KOPT-K1 (cell line): ENCODE results near the gene ICAM2.

Experiments
- H3K27ac ChIP-seq: fragments of 200-600 bp; sonication (generic); 2 replicates; pipeline ENCODE4 v1.5.1; 2016; ENCODE audit warnings: antibody characterized with exemption, mild to moderate bottlenecking, low read depth, low read length; ENCODE audit not compliant: poor library complexity, severe bottlenecking
- H3K36me3 ChIP-seq: fragments of 200-600 bp; sonication (generic); 2 replicates; pipeline ENCODE4 v1.5.1; 2017; ENCODE audit warnings: antibody characterized with exemption, mild to moderate bottlenecking, low read length, moderate library complexity; ENCODE audit not compliant: insufficient read depth
- H3K9me3 ChIP-seq: fragments of 200-600 bp; sonication (generic); 2 replicates; pipeline ENCODE4 v1.5.1; 2017; ENCODE audit warnings: antibody characterized with exemption, low read length, mild to moderate bottlenecking; ENCODE audit not compliant: insufficient read depth, poor library complexity, severe bottlenecking

ICAM2 gene

GRCh38 chr17:64020056-64020766 lies at the start of gene ICAM2:
Gene ICAM2, minus strand, starts transcription at chr17:64020633. Its CDS starts 13,942 bp downstream, at chr17:64006691.
- Histone ChIP-seq H3K27ac (peak within 1 kb of the TSS; percentile 95), H3K36me3 (no peaks in the 10 kb centered on the region), H3K9me3 (no peaks in the 10 kb centered on the region)

- Histone ChIP-seq H3K27ac (no peak overlapping the region), H3K36me3 (peaks cover 91% of the 10 kb centered on the region)
These were observed 49.8 kb upstream of the ICAM2 start for GRCh38 chr17:64070213-64070612.

GRCh38 chr17:64069143-64069542 lies 48.7 kb upstream of the ICAM2 start:
- Histone ChIP-seq H3K9me3 (peaks cover 31% of the 10 kb centered on the region), H3K27ac (no peak overlapping the region), H3K36me3 (peaks cover 93% of the 10 kb centered on the region)

More at GRCh38 chr17:64070213-64070612, 49.8 kb upstream of the ICAM2 start:
- H3K9me3 ChIP-seq: peaks cover 31% of the 10 kb centered on the region

GRCh38 chr17:64067657-64068056 lies 47.2 kb upstream of the ICAM2 start:
- Histone ChIP-seq H3K27ac (peak overlapping the region; percentile 3), H3K9me3 (peaks cover 31% of the 10 kb centered on the region), H3K36me3 (peaks cover 99% of the 10 kb centered on the region)

- Histone ChIP-seq H3K27ac (peak overlapping the region; percentile 29), H3K36me3 (peaks cover 98% of the 10 kb centered on the region)
These were observed 46.3 kb upstream of the ICAM2 start for GRCh38 chr17:64066716-64067115.

GRCh38 chr17:64065161-64065560 lies 44.7 kb upstream of the ICAM2 start:
- H3K9me3 ChIP-seq: peaks cover 20% of the 10 kb centered on the region
- H3K36me3 ChIP-seq: peaks cover 98% of the 10 kb centered on the region
- no peak overlapping the region for H3K27ac ChIP-seq

More at GRCh38 chr17:64066716-64067115, 46.3 kb upstream of the ICAM2 start:
- peaks cover 31% of the 10 kb centered on the region for H3K9me3 ChIP-seq

- Histone ChIP-seq H3K36me3 (peaks cover 98% of the 10 kb centered on the region), H3K9me3 (peaks cover 11% of the 10 kb centered on the region), H3K27ac (no peak overlapping the region)
These were observed 43.9 kb upstream of the ICAM2 start for GRCh38 chr17:64064331-64064730.

- Histone ChIP-seq H3K27ac (no peak overlapping the region), H3K36me3 (peaks cover 97% of the 10 kb centered on the region), H3K9me3 (peaks cover 6% of the 10 kb centered on the region)
These were observed 43.4 kb upstream of the ICAM2 start for GRCh38 chr17:64063766-64064224.

GRCh38 chr17:64063088-64063487 lies 42.7 kb upstream of the ICAM2 start:
- Histone ChIP-seq H3K36me3 (peaks cover 97% of the 10 kb centered on the region), H3K27ac (no peak overlapping the region), H3K9me3 (no peaks in the 10 kb centered on the region)

- Histone ChIP-seq H3K36me3 (peaks cover 97% of the 10 kb centered on the region), H3K27ac (no peak overlapping the region)
These were observed 40.9 kb upstream of the ICAM2 start for GRCh38 chr17:64061178-64061898.

GRCh38 chr17:64060331-64060730 lies 39.9 kb upstream of the ICAM2 start:
- Histone ChIP-seq H3K27ac (peak overlapping the region; percentile 17), H3K36me3 (peaks cover 97% of the 10 kb centered on the region), H3K9me3 (no peaks in the 10 kb centered on the region)

More at GRCh38 chr17:64061178-64061898, 40.9 kb upstream of the ICAM2 start:
- no peaks in the 10 kb centered on the region for H3K9me3 ChIP-seq

- Histone ChIP-seq H3K36me3 (peaks cover 97% of the 10 kb centered on the region), H3K9me3 (no peaks in the 10 kb centered on the region), H3K27ac (peak overlapping the region; percentile 50)
These were observed 39.3 kb upstream of the ICAM2 start for GRCh38 chr17:64059756-64060155.

- Histone ChIP-seq H3K9me3 (no peaks in the 10 kb centered on the region), H3K27ac (peak overlapping the region; percentile 16), H3K36me3 (peaks cover 97% of the 10 kb centered on the region)
These were observed 38.2 kb upstream of the ICAM2 start for GRCh38 chr17:64058621-64059020.

- peak overlapping the region; percentile 16 for H3K27ac ChIP-seq
- H3K9me3 ChIP-seq: no peaks in the 10 kb centered on the region
- peaks cover 97% of the 10 kb centered on the region for H3K36me3 ChIP-seq
These were observed 37.3 kb upstream of the ICAM2 start for GRCh38 chr17:64057701-64058263.

- H3K9me3 ChIP-seq: no peaks in the 10 kb centered on the region
- no peak overlapping the region for H3K27ac ChIP-seq
- H3K36me3 ChIP-seq: peaks cover 98% of the 10 kb centered on the region
These were observed 36.0 kb upstream of the ICAM2 start for GRCh38 chr17:64056269-64057005.
